ENCODE measurements around the gene UCK2. TPM values are rescaled to one million over a fixed set of nuclear protein-coding genes. Genes with fewer than 3 reads are reported as not detected.

The UCK2 gene
- polyA plus RNA-seq, 2 of the 4 experiments (the other 2 are of a cell fraction): 72.4 to 98.9 TPM

DNA sequence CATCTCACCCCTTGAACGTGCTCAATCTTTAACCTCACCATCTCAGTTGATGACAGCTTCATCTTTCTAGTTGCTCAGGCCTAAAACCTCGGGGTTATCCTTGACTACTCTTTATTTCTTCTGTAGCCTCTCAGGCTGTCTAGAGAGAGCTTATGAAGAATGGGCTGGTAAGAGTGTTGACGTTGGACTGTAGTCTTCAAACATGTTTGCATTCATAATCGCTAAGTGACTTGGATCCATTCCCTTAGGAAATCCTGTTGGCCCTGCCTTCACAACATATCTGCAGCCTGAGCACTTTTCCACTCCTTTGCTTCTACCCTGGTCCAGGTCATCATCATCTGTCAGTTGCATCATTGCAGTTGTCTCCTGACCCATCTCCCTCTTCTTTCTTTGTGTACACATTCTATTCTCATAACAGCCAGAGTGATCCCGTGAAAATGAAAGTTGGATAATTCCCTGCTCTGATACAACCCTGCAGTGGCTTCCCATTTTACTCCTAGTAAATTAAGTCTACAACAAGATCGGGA lies 10.5 kb downstream of the UCK2 start:
- Histone ChIP-seq H3K27ac (peak overlapping the region in 1 of 2 experiments; percentile 29; a peak in 2 of 6 replicates), H3K4me3 (no peak overlapping the region), H3K9me3 (no peaks in the 10 kb centered on the region), H3K4me1 (peaks cover 78% of the 10 kb centered on the region), H3K4me2 (peak overlapping the region; percentile 53)
- 78% methylated on average over 6 of the region's 6 CpGs for WGBS (ENCODE audit: missing lambda C conversion rate)
- no peak for ATAC-seq
- no peak for DNase-seq (ENCODE audit: low read depth in 1 of 2, low spot score in 1 of 2)
- TF ChIP-seq EHMT2 (IDR thresholded peaks at IDR 0.05; ENCODE audit: low read depth) (no peak), PHF8 (IDR thresholded peaks at IDR 0.05; ENCODE audit: borderline replicate concordance, low read depth) (no peak), KDM5A (IDR thresholded peaks at IDR 0.05) (no peak), GATA3 (IDR thresholded peaks at IDR 0.05; ENCODE audit: borderline replicate concordance) (no peak), ZFP36 (IDR thresholded peaks at IDR 0.05; ENCODE audit: borderline replicate concordance, partially characterized antibody) (no peak)
- ChIA-PET POLR2A (no interaction called here), CTCF (interaction anchor here (1.2 to 2.0 kb wide), 2 partner anchors 9 to 76 kb away, joined by 3 to 7 read pairs; no protein-coding TSS in a partner anchor)
- FAIRE-seq: no peak

DNA sequence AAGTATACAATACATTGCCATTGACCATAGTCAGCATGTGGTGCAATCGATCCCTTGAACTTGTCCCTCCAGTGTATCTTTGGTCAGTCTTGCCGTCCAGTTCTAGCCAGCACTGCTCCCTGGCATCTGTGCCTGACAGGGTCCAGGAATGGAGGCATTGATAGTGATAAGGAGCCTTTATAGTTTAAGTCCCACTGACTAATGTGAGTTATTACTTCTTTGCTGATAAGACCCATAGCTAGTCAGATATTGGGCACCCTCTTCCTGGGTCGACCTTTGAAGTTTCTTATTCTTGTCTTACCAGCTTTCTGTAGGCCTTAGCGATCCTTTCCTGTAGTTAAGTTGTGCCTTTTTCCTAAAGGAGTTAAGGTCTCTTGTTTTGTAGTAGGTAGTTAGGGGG lies 13.0 kb downstream of the UCK2 start:
- Histone ChIP-seq H3K4me3 (no peak overlapping the region), H3K4me1 (peaks cover 65% of the 10 kb centered on the region), H3K27ac (no peak overlapping the region), H3K9me3 (no peaks in the 10 kb centered on the region), H3K4me2 (no peak overlapping the region)
- no peak for TF ChIP-seq GATA3 (IDR thresholded peaks at IDR 0.05; ENCODE audit: borderline replicate concordance)
- no peak for TF ChIP-seq HOXB5 (CRISPR knock-in tag; IDR thresholded peaks at IDR 0.05)
- TF ChIP-seq EHMT2 (IDR thresholded peaks at IDR 0.05; ENCODE audit: low read depth): no peak
- TF ChIP-seq, protein P1, sequence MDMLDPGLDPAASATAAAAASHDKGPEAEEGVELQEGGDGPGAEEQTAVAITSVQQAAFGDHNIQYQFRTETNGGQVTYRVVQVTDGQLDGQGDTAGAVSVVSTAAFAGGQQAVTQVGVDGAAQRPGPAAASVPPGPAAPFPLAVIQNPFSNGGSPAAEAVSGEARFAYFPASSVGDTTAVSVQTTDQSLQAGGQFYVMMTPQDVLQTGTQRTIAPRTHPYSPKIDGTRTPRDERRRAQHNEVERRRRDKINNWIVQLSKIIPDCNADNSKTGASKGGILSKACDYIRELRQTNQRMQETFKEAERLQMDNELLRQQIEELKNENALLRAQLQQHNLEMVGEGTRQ (IDR thresholded peaks at IDR 0.05): no peak
- TF ChIP-seq HOXB13 (CRISPR knock-in tag; IDR thresholded peaks at IDR 0.05; ENCODE audit: low read depth): no peak
- no peak for TF ChIP-seq RAD21 (conservative IDR thresholded peaks at IDR 0.05 in 1 of 2, IDR thresholded peaks at IDR 0.05 in 1 of 2)
- TF ChIP-seq CHD2 (IDR thresholded peaks at IDR 0.05; ENCODE audit: low read length, partially characterized antibody): no peak
- no peak for TF ChIP-seq HMGXB4 (CRISPR knock-in tag; IDR thresholded peaks at IDR 0.05; ENCODE audit: borderline replicate concordance)
- no peak for TF ChIP-seq TFCP2L1 (CRISPR knock-in tag; IDR thresholded peaks at IDR 0.05)
- no peak for TF ChIP-seq MAX (IDR thresholded peaks at IDR 0.05)
- TF ChIP-seq MAFK (IDR thresholded peaks at IDR 0.05; ENCODE audit: partially characterized antibody): no peak
- ChIA-PET CTCF (interaction anchor here (1.3 to 1.6 kb wide), 3 partner anchors 16 to 84 kb away, joined by 3 to 4 read pairs (median 3); no protein-coding TSS in a partner anchor), POLR2A (interaction anchor here (1.0 kb wide), 1 partner anchor 12 kb away, joined by 3 read pairs; no protein-coding TSS in a partner anchor)
- WGBS (ENCODE audit: missing lambda C conversion rate): 88% methylated on average over 4 of the region's 4 CpGs
- FAIRE-seq (no peak), ATAC-seq (no peak), DNase-seq (ENCODE audit: low read depth in 1 of 2, low spot score in 1 of 2) (no peak)

- DNase-seq (ENCODE audit: low read depth in 1 of 2, low spot score in 1 of 2) (peak in 1 of 2 experiments; percentile 33), FAIRE-seq (no peak), ATAC-seq (peak; percentile 44 to 63; a peak in 4 of 6 replicates)
- 57% methylated on average over 3 of the region's 3 CpGs for WGBS (ENCODE audit: missing lambda C conversion rate)
- TF ChIP-seq FOSL2 (IDR thresholded peaks at IDR 0.05): no peak
- TF ChIP-seq FOSL2 (CRISPR knock-in tag; IDR thresholded peaks at IDR 0.05): peak; percentile 57
- no peak for TF ChIP-seq ZSCAN20 (CRISPR knock-in tag; IDR thresholded peaks at IDR 0.05)
- Histone ChIP-seq H3K4me2 (peak overlapping the region; percentile 31), H3K27ac (no peak overlapping the region), H3K4me3 (no peak overlapping the region), H3K9me3 (no peaks in the 10 kb centered on the region), H3K4me1 (peaks cover 54% of the 10 kb centered on the region)
- ChIA-PET CTCF (interaction anchor here (0.7 to 1.3 kb wide), 3 partner anchors 13 to 728 kb away, joined by 3 to 4 read pairs (median 4); no protein-coding TSS in a partner anchor), POLR2A (interaction anchor here (0.6 to 1.0 kb wide), 2 partner anchors 13 to 30 kb away, joined by 3 read pairs; no protein-coding TSS in a partner anchor)
Measured at GRCh38 chr1:165841582-165842017, 14.2 kb downstream of the UCK2 start.

Data from A549 (cell line).